HL-60 (cell line): ENCODE results near the gene CAPZA1.

ENCODE experiments used
- DNase-seq, 2 experiments: peaks; one replicate each; pipeline ENCODE4 v3.0.0-alpha.2; 2010 to 2020; ENCODE audit warnings: low read depth in 1 of 2, low spot score in 1 of 2
- H3K27ac ChIP-seq: fragments of 250-450 bp; sonication (Bioruptor Pico); replicated peaks from 2 replicates; pipeline ENCODE4 v1.5.1; 2020; ENCODE audit warnings: mild to moderate bottlenecking, moderate library complexity
- H3K27me3 ChIP-seq: fragments of 250-450 bp; sonication (Bioruptor Pico); 2 replicates; pipeline ENCODE4 v1.5.1; 2021; ENCODE audit warnings: mild to moderate bottlenecking, moderate library complexity; ENCODE audit not compliant: insufficient read depth, poor library complexity, severe bottlenecking
- H3K4me3 ChIP-seq: replicated peaks from 2 replicates; pipeline ENCODE4 v1.5.1; 2011; ENCODE audit warnings: mild to moderate bottlenecking, control low read depth, low read length; ENCODE audit not compliant: insufficient read depth
- CTCF ChIP-seq: IDR thresholded peaks from one replicate; pipeline ENCODE4 v1.5.1; 2011; ENCODE audit warnings: low read length, control low read depth, inconsistent platforms; ENCODE audit not compliant: insufficient read depth
- GABPA ChIP-seq: IDR thresholded peaks from 2 replicates; pipeline ENCODE4 v1.6.1; 2012; ENCODE audit warnings: low read depth
- POLR2AphosphoS5 ChIP-seq: IDR thresholded peaks from 2 replicates; pipeline ENCODE4 v1.6.1; 2012; ENCODE audit warnings: low read depth
- REST ChIP-seq: IDR thresholded peaks from 2 replicates; pipeline ENCODE4 v1.6.1; 2012; ENCODE audit warnings: low read depth; ENCODE audit not compliant: insufficient replicate concordance
- SPI1 ChIP-seq: IDR thresholded peaks from 2 replicates; pipeline ENCODE4 v1.6.1; 2012; ENCODE audit warnings: low read depth, mild to moderate bottlenecking, borderline replicate concordance

Gene CAPZA1

DNA sequence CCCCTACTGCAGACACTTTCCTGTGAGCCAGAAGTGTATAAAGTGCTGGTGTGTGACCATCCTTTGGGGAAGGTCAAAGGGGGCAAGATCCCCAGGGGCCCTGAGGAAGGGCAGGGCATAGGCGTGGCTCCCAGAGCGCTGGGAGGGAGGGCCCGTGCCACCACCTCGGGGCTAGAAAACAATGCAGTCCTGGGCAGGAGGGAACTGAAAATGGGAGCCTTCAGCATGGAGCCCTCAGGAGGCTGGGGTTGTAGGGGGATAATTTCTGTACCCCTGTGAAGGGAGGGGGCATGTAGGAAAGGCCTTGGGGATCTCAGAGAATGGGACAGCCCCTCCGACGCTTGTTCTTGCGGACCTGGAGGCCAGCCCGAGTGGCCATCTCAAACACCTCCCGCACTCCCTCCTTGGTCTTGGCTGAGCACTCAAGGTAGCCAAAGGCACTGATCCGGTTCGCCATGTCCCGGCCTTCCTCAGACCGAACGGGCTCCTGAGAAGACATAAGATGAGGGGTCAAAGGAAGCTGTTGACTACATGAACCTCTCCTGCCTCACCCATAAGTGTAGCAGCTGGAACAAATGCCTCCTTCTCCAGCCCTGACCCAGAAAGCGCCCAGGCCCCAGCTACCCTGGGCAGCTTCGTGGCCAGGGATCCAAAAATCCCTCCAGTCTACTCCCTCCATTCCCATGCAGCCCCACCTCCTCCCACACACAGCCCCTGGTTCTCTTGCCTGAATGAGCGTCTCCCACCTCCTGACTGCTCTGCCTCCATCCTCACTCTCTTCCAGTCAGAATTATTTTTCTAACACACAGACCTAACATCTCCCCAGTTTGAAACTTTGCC lies 81.8 kb downstream of the CAPZA1 start:
- DNase-seq = no peak
- no peak for TF ChIP-seq SPI1
- TF ChIP-seq REST = no peak
- no peak for TF ChIP-seq GABPA
- TF ChIP-seq CTCF = no peak
- TF ChIP-seq POLR2AphosphoS5 = no peak
- Histone ChIP-seq H3K4me3 (no peak overlapping the region), H3K27ac (no peak overlapping the region), H3K27me3 (peaks cover 1% of the 10 kb centered on the region)

DNA sequence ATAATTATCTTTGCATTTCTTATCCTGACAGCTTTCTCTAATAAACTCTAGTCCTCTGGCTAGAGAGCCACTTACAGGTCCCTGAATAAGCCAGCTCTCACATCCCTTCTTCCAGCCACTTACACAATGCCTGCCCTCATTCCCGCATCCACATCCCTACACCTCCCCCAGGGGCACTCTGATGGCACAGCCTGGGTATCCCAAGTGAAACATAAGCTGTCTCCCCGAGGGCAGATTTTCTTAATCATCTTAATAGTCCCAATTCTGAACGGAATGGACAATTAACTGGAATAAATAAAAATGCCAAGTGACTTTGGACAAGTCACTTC lies 82.4 kb downstream of the CAPZA1 start:
- TF ChIP-seq GABPA (no peak), SPI1 (no peak), POLR2AphosphoS5 (no peak), CTCF (no peak), REST (no peak)
- H3K27ac ChIP-seq = no peak overlapping the region
- H3K27me3 ChIP-seq = peaks cover 5% of the 10 kb centered on the region
- no peak for DNase-seq
- H3K4me3 ChIP-seq = no peak overlapping the region

DNA sequence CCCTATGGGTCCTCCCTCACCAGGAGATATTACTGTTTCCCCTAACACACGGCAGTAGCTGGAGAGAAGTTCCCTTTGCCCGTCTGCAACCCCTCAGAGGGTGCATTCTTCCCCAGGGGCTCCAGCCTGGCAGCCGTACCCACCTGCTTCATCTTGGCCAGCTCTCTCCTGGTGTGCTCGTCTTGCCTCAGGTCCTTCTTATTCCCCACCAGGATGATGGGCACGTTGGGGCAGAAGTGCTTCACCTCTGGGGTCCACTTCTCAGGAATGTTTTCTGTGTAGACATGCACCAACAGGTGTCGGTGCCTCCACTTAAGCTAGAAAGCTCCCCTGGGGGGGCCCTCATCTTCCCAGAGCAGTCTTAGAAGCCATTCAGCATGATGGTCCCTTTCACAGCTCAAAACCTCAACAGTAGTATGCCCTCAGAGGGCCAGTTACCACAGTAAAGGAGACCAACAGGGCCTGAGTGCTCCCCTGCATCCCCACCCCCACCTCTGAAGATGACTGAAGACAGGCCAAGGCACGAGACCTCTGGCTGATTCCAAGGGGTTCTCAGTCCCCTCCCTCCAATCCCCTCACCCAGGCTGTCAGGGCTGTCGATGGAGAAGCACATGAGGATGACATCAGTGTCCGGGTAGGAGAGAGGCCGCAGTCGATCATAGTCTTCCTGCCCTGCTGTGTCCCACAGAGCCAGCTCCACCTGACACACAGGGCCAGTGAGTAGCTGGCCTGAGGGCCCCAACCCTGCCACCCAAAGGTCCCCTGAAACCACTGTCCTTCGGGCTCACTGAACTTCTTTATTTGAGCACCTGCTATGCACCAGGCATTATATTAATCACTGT lies 83.0 kb downstream of the CAPZA1 start:
- Histone ChIP-seq H3K27ac (no peak overlapping the region), H3K4me3 (no peak overlapping the region), H3K27me3 (peaks cover 6% of the 10 kb centered on the region)
- DNase-seq = no peak
- TF ChIP-seq REST (no peak), POLR2AphosphoS5 (no peak), GABPA (no peak), CTCF (no peak)
